CD4-positive, CD25-positive, alpha-beta regulatory T cell (primary cell): ENCODE measurements around the gene ABCG5. TPM values are rescaled to one million over a fixed set of nuclear protein-coding genes. Genes with fewer than 3 reads are reported as not detected.

ENCODE experiments used
- ATAC-seq, 2 donors: fragments of 150-1000 bp; cut with Tn5 transposase; one replicate each; pipeline ENCODE4 v1.10.0; 2021; ENCODE audit warnings: low read depth in 2 of 2, moderate number of reproducible peaks in 2 of 2, moderate library complexity in 1 of 2
- DNase-seq, 3 donors: peaks; one replicate each; pipeline versions ENCODE4 v3.0.0 to v3.0.0-alpha.2; 2012 to 2022; ENCODE audit warnings: mixed read lengths in 1 of 3
- H3K27ac ChIP-seq: one replicate; pipeline ENCODE4 v1.7.0; 2013; ENCODE audit warnings: mild to moderate bottlenecking, low read length; ENCODE audit not compliant: insufficient read depth, poor library complexity, severe bottlenecking
- H3K27me3 ChIP-seq: one replicate; pipeline ENCODE4 v1.7.0; 2013; ENCODE audit warnings: low read length; ENCODE audit not compliant: control insufficient read depth, insufficient read depth
- H3K36me3 ChIP-seq: one replicate; pipeline ENCODE4 v1.7.0; 2013; ENCODE audit warnings: mild to moderate bottlenecking, low read length, moderate library complexity; ENCODE audit not compliant: control insufficient read depth, insufficient read depth
- H3K4me1 ChIP-seq: 2 replicates; pipeline ENCODE4 v1.7.0; 2013; ENCODE audit warnings: mild to moderate bottlenecking, low read length; ENCODE audit not compliant: insufficient read depth, control insufficient read depth, poor library complexity, severe bottlenecking
- H3K4me3 ChIP-seq: one replicate; pipeline ENCODE4 v1.7.0; 2013; ENCODE audit warnings: low read depth, mild to moderate bottlenecking, low read length, moderate library complexity
- H3K9me3 ChIP-seq, 2 experiments: 1 replicate in 1 of 2; 2 replicates in 1 of 2; pipeline ENCODE4 v1.7.0; 2013; ENCODE audit warnings: low read length in 2 of 2, mild to moderate bottlenecking in 1 of 2, moderate library complexity in 1 of 2; ENCODE audit not compliant: control insufficient read depth in 2 of 2
- H3K27ac Mint-ChIP-seq, 3 donors: one replicate each; pipeline ENCODE4 v1.8.0; 2020 to 2022; ENCODE audit warnings: mild to moderate bottlenecking in 3 of 3, mixed read lengths in 3 of 3, moderate library complexity in 2 of 3
- H3K27me3 Mint-ChIP-seq: one replicate; pipeline ENCODE4 v1.8.0; 2022; ENCODE audit warnings: mild to moderate bottlenecking, mixed read lengths
- H3K36me3 Mint-ChIP-seq: one replicate; pipeline ENCODE4 v1.8.0; 2020; ENCODE audit warnings: mixed read lengths
- H3K4me1 Mint-ChIP-seq, 4 donors: one replicate each; pipeline ENCODE4 v1.8.0; 2020 to 2022; ENCODE audit warnings: mixed read lengths in 4 of 4, mild to moderate bottlenecking in 1 of 4
- H3K4me3 Mint-ChIP-seq, 4 donors: one replicate each; pipeline ENCODE4 v1.8.0; 2020 to 2022; ENCODE audit warnings: mild to moderate bottlenecking in 4 of 4, mixed read lengths in 4 of 4, moderate library complexity in 3 of 4
- H3K9me3 Mint-ChIP-seq, 7 donors: one replicate each; pipeline ENCODE4 v1.8.0; 2020 to 2022; ENCODE audit warnings: mixed read lengths in 7 of 7, mild to moderate bottlenecking in 3 of 7, moderate library complexity in 2 of 7
- polyA plus RNA-seq, 4 donors: library from polyadenylated mRNA; unstranded; fragments of 300-500 nt; fragmentation: Illumina TruSeq; gene quantifications; one replicate each; pipeline ENCODE4 v1.2.3, GENCODE V29; 2021
- total RNA-seq: library from RNA; stranded (reverse); gene quantifications from one replicate; pipeline ENCODE4 v1.2.3, GENCODE V29; 2022

Gene ABCG5
- total and polyA plus RNA-seq, 5 donors from 2014 or later, result not detected

DNA sequence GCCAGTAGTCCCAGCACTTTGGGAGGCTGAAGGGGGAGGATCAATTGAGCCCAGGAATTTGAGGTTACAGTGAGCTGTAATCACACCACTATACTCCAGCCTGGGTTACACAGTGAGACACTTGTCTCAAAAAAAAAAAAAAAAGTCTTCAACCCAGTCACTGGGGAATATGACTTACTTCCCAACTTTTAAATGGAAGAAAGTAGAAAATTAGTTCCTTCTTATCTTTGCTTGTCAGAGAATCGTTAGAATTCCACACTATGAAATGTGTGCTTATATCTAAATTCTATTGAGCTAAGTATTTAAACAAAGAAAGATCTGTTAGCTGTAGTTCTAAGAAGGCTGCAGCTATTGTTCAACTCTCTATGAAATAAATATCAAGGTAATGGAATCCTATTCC lies 42.4 kb downstream of the ABCG5 start:
- Mint-ChIP-seq H3K27me3 (peaks cover 5% of the 10 kb centered on the region), H3K27ac (no peak overlapping the region), H3K9me3 (peaks cover 0 to 2% (median 0%) of the 10 kb centered on the region in 7 donors)

DNA sequence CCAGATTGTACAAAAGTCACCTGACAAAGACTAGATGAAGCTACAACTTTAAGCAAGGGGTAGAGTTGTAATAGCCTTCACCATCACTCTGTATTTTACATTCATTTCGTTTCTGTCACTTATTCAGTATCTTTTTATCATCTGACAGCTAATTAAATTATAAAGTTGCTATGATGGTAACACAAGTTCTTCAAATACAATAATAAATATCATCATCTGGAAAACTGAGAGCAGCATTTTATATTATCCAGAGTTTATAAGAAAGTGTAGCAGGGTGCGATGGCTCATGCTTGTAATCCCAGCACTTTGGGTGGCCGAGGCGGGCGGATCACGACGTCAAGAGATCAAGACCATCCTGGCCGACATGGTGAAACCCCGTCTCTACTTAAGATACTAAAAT lies 43.7 kb downstream of the ABCG5 start:
- Histone ChIP-seq H3K36me3 (no peaks in the 10 kb centered on the region), H3K9me3 (no peaks in the 10 kb centered on the region), H3K27ac (no peak overlapping the region), H3K27me3 (no peaks in the 10 kb centered on the region), H3K4me1 (no peaks in the 10 kb centered on the region), H3K4me3 (no peak overlapping the region)
- Mint-ChIP-seq H3K36me3 (no peaks in the 10 kb centered on the region), H3K27me3 (peaks cover 5% of the 10 kb centered on the region), H3K4me3 (no peak overlapping the region), H3K27ac (no peak overlapping the region), H3K4me1 (no peaks in the 10 kb centered on the region), H3K9me3 (peaks cover 0 to 2% (median 0%) of the 10 kb centered on the region in 7 donors)
- DNase-seq (no peak), ATAC-seq (no peak)

More for the DNA sequence above, 42.4 kb downstream of the ABCG5 start:
- Histone ChIP-seq H3K36me3 (no peaks in the 10 kb centered on the region), H3K27me3 (no peaks in the 10 kb centered on the region), H3K4me3 (no peak overlapping the region), H3K4me1 (no peaks in the 10 kb centered on the region), H3K9me3 (no peaks in the 10 kb centered on the region), H3K27ac (no peak overlapping the region)
- Mint-ChIP-seq H3K36me3 (no peaks in the 10 kb centered on the region), H3K4me1 (no peaks in the 10 kb centered on the region), H3K4me3 (no peak overlapping the region)
- DNase-seq, result no peak
- ATAC-seq, result no peak

DNA sequence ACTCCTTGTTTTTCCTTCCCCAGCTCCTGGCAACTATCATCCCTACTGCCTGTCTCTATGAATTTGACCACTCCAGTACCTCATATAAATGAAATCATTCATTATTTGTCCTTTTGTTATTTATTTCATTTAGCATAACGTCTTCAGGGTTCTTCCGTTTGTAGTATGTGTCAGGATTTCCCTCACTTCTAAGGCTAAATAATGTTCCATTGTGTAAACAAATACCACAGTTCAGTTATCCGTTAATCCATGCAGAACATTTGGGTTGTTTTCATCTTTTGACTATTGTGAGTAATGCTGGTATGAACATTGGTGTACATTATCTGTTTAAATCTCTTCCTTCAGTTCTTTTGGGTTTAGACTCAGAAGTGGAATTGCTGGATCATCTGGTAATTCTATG lies 46.0 kb downstream of the ABCG5 start:
- Mint-ChIP-seq H3K4me3 (no peak overlapping the region), H3K27me3 (peaks cover 5% of the 10 kb centered on the region), H3K9me3 (peaks cover 0 to 2% (median 0%) of the 10 kb centered on the region in 7 donors), H3K27ac (no peak overlapping the region), H3K4me1 (no peaks in the 10 kb centered on the region), H3K36me3 (peaks cover 3% of the 10 kb centered on the region)
- H3K36me3 ChIP-seq, result no peaks in the 10 kb centered on the region
- H3K4me3 ChIP-seq, result no peak overlapping the region
- no peaks in the 10 kb centered on the region for H3K4me1 ChIP-seq
- no peaks in the 10 kb centered on the region for H3K9me3 ChIP-seq
- no peaks in the 10 kb centered on the region for H3K27me3 ChIP-seq
- no peak overlapping the region for H3K27ac ChIP-seq
- no peak for DNase-seq
- ATAC-seq, result no peak

DNA sequence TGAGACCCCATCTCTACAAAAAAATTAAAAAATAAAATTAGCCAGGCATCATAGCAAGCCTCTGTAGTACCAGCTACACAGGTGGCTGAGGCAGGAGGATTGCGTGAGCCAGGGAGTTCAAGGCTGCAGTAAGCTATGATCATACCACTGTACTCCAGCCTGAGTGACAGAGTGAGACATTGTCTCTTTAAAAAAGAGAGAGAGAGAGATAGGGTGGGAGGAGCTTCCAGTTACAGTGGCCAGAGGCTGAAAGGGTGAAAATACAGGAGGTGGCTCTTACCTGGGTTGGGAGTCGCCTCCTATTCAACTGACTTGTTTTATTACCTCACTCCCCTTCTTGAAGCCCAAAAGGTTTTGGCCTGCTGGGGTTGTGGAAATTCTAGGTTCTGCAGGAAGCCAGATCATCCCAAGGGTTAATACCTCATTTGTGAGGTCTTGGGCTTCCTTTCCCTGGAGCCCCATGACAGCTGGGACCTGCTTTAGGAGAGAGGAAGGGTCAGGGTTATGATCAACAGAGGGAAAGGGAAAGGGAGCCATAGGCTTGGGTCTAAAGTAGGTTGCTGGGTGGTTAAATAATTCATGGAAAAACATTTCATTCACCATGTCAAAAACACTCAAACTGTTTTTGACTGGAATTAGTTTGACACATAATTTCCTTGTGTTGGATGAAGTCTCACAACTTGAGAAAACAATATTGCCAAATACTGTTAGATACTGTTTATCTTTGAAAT lies 47.4 kb downstream of the ABCG5 start:
- no peak overlapping the region for H3K27ac ChIP-seq
- no peaks in the 10 kb centered on the region for H3K36me3 ChIP-seq
- peaks cover 5% of the 10 kb centered on the region for H3K27me3 Mint-ChIP-seq
- peaks cover 0 to 2% (median 0%) of the 10 kb centered on the region in 7 donors for H3K9me3 Mint-ChIP-seq
- no peak for ATAC-seq
- H3K27me3 ChIP-seq, result no peaks in the 10 kb centered on the region
- H3K4me3 Mint-ChIP-seq, result no peak overlapping the region
- no peaks in the 10 kb centered on the region for H3K9me3 ChIP-seq
- H3K4me1 ChIP-seq, result no peaks in the 10 kb centered on the region
- no peak overlapping the region for H3K27ac Mint-ChIP-seq
- H3K36me3 Mint-ChIP-seq, result peaks cover 3% of the 10 kb centered on the region
- DNase-seq, result no peak
- H3K4me1 Mint-ChIP-seq, result no peaks in the 10 kb centered on the region
- H3K4me3 ChIP-seq, result no peak overlapping the region

DNA sequence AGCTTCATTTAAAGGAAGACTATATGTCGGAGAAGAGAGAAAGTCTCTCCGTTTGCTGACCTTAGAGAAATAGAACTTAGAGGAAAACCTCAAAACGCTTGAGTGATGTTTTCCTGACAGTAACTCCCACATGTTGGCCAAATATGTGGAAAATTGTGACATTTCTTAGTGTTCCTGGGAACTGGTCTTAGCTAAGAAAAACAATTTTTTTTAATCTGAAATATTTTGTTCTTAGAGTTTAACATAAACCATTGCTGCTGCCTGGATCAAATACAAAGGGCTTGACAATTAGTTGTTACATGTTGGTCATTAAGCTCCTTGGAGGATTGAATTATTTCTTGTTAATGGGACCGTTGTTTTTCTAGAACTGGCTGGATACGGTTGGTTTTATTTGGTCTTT lies 48.5 kb downstream of the ABCG5 start:
- no peak for ATAC-seq
- Mint-ChIP-seq H3K27ac (no peak overlapping the region), H3K4me3 (no peak overlapping the region), H3K27me3 (peaks cover 5% of the 10 kb centered on the region), H3K36me3 (peaks cover 3% of the 10 kb centered on the region), H3K4me1 (no peaks in the 10 kb centered on the region), H3K9me3 (no peaks in the 10 kb centered on the region)
- Histone ChIP-seq H3K4me1 (no peaks in the 10 kb centered on the region), H3K36me3 (no peaks in the 10 kb centered on the region), H3K4me3 (no peak overlapping the region), H3K9me3 (no peaks in the 10 kb centered on the region), H3K27ac (no peak overlapping the region), H3K27me3 (no peaks in the 10 kb centered on the region)
- DNase-seq, result no peak

DNA sequence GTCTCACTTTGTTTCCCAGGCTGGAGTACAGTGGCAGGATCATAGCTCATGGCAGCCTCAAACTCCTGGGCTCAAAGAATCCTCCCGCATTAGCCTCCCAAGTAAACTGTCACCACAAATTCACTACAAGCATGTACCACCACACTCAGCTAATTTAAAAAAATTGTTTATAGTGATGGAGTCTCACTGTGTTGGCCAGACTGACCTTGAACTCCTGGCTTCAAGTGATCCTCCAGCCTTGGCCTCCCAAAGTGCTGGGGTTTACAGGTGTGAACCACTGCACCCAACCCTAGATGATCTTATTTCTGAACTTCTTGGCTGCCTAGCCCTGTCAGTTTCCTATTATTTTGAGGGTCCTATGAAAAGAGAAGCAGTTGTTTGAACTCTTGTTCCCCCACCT lies 50.0 kb downstream of the ABCG5 start:
- no peak overlapping the region for H3K27ac Mint-ChIP-seq
- H3K4me3 Mint-ChIP-seq, result no peak overlapping the region
- Histone ChIP-seq H3K4me3 (no peak overlapping the region), H3K27me3 (no peaks in the 10 kb centered on the region), H3K4me1 (no peaks in the 10 kb centered on the region), H3K36me3 (no peaks in the 10 kb centered on the region), H3K9me3 (no peaks in the 10 kb centered on the region), H3K27ac (no peak overlapping the region)
- H3K9me3 Mint-ChIP-seq, result no peaks in the 10 kb centered on the region
- H3K36me3 Mint-ChIP-seq, result peaks cover 3% of the 10 kb centered on the region
- H3K27me3 Mint-ChIP-seq, result peaks cover 4% of the 10 kb centered on the region
- ATAC-seq, result no peak
- no peak for DNase-seq
- H3K4me1 Mint-ChIP-seq, result no peaks in the 10 kb centered on the region

DNA sequence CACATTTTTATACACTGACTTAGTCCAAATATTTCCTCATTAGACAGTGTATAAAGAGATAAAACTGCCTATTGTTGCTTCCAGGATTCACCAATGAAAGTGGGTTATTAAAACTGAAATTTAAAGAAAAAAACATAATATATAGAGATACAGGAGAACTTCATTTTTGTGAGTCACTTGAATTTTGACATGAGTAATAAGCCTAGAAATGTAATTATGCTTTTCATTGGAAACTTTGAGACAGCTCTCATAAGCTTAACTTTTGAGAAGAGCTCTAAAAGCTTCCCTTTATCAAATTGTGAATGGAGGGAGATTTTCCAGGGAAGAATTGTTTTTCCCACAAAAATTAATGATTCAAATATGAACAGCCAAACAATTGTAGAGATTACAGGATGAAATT lies 50.7 kb downstream of the ABCG5 start:
- no peak for ATAC-seq
- Mint-ChIP-seq H3K27me3 (no peaks in the 10 kb centered on the region), H3K27ac (no peak overlapping the region), H3K4me3 (no peak overlapping the region), H3K36me3 (peaks cover 3% of the 10 kb centered on the region), H3K4me1 (no peaks in the 10 kb centered on the region), H3K9me3 (no peaks in the 10 kb centered on the region)
- Histone ChIP-seq H3K27ac (no peak overlapping the region), H3K4me3 (no peak overlapping the region), H3K4me1 (no peaks in the 10 kb centered on the region), H3K36me3 (no peaks in the 10 kb centered on the region), H3K9me3 (no peaks in the 10 kb centered on the region), H3K27me3 (no peaks in the 10 kb centered on the region)
- DNase-seq, result no peak

DNA sequence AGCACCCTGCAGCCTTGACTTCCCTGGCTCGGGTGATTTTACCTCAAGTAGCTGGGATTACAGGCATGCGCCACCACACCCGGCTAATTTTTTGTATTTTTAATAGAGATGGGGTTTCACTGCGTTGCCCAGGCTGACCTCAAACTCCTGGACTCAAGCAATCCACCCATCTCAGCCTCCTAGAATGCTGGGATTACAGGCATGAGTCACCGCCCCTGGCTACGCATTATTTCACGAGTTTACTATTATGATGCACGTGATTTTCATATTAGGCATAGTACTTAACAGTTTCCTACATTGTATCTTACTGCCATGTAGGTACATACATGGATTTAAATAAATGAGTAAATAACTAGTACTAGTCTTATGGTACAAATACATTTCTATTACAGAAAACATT lies 60.4 kb downstream of the ABCG5 start:
- Mint-ChIP-seq H3K4me1 (peaks cover 6 to 12% (median 8%) of the 10 kb centered on the region in 4 donors), H3K27me3 (peaks cover 6% of the 10 kb centered on the region), H3K27ac (no peak overlapping the region), H3K36me3 (peaks cover 19% of the 10 kb centered on the region), H3K4me3 (no peak overlapping the region), H3K9me3 (no peaks in the 10 kb centered on the region)
- DNase-seq (no peak), ATAC-seq (no peak)
- Histone ChIP-seq H3K36me3 (no peaks in the 10 kb centered on the region), H3K4me1 (peaks cover 6% of the 10 kb centered on the region), H3K4me3 (no peak overlapping the region), H3K9me3 (no peaks in the 10 kb centered on the region), H3K27ac (no peak overlapping the region), H3K27me3 (no peaks in the 10 kb centered on the region)
